Ovary (tissue), 3 donors: ENCODE results near the gene POLE3.
"Not testable (repeated sequence)": the region's sequence is repeated elsewhere in the genome, so short reads cannot be mapped to it uniquely, and the experiment has no call there.

Experiments
- CTCF ChIP-seq, 3 donors: fragments of 450-650 bp in 2 of 3; fragments of 200-600 bp in 1 of 3; IDR thresholded peaks; one replicate each; pipeline versions ENCODE4 v1.5.1 to v1.8.0; 2016 to 2022; ENCODE audit warnings: antibody characterized with exemption in 3 of 3, mild to moderate bottlenecking in 1 of 3
- POLR2A ChIP-seq: fragments of 450-650 bp; IDR thresholded peaks from one replicate; pipeline ENCODE4 v1.6.1; 2017; ENCODE audit warnings: antibody characterized with exemption, mild to moderate bottlenecking, moderate library complexity
- donor health status: DM: no; HTN: no; CAD: no.

GRCh38 chr9:113437716-113438115 is 27.2 kb upstream of the POLE3 start:
- not testable (repeated sequence) for TF ChIP-seq CTCF (IDR thresholded peaks at IDR 0.05); POLR2A
